HEK293 (cell line): ENCODE measurements around the gene H2AZ2.
"Not testable (repeated sequence)": the region's sequence is repeated elsewhere in the genome, so short reads cannot be mapped to it uniquely, and the experiment has no call there.

Experiments used
- KLF9 ChIP-seq: fragments of 450-650 bp; formaldehyde crosslinking; IDR thresholded peaks from 2 replicates; pipeline ENCODE4 v1.5.1; 2016; ENCODE audit warnings: missing biosample characterization, missing genetic modification characterization, low read depth
- ZNF623 ChIP-seq: fragments of 450-650 bp; formaldehyde crosslinking; IDR thresholded peaks from 2 replicates; pipeline ENCODE4 v1.5.1; 2016; ENCODE audit warnings: missing biosample characterization, missing genetic modification characterization

GRCh38 chr7:44870336-44870735 is 22.4 kb upstream of the H2AZ2 start:
- not testable (repeated sequence) for TF ChIP-seq ZNF623, KLF9 (tag by site-specific recombination)
